SK-N-MC (cell line): ENCODE measurements around the gene MAP3K15.
"Not testable (repeated sequence)": the region's sequence is repeated elsewhere in the genome, so short reads cannot be mapped to it uniquely, and the experiment has no call there.

Source experiments
- DNase-seq: peaks from one replicate; pipeline ENCODE4 v3.0.0-alpha.2; 2011; ENCODE audit warnings: low read depth, low spot score
- H3K27ac ChIP-seq: fragments of 200-600 bp; sonication (generic); 2 replicates; pipeline ENCODE4 v1.5.1; 2016; ENCODE audit warnings: mixed run types
- H3K36me3 ChIP-seq: fragments of 200-600 bp; sonication (generic); 2 replicates; pipeline ENCODE4 v1.6.1; 2017; ENCODE audit warnings: antibody characterized with exemption, low read length, mixed read lengths; ENCODE audit not compliant: insufficient read depth
- H3K4me3 ChIP-seq: fragments of 200-600 bp; sonication (generic); 2 replicates; pipeline ENCODE4 v1.5.1; 2016
- H3K9ac ChIP-seq: fragments of 200-600 bp; sonication (generic); 2 replicates; pipeline ENCODE4 v1.8.0; 2017; ENCODE audit warnings: mixed run types, mixed read lengths; ENCODE audit not compliant: insufficient read length
- H3K9me3 ChIP-seq: fragments of 200-600 bp; sonication (generic); 2 replicates; pipeline ENCODE4 v1.6.1; 2017; ENCODE audit warnings: low read depth, mild to moderate bottlenecking, antibody characterized with exemption, low read length, moderate library complexity, mixed read lengths
- EZH2 ChIP-seq: fragments of 200-600 bp; sonication (generic); IDR thresholded peaks from one replicate; pipeline ENCODE4 v1.6.1; 2017; ENCODE audit warnings: antibody characterized with exemption
- FOXP2 ChIP-seq: optimal IDR thresholded peaks from 2 replicates; pipeline ENCODE3; 2011; ENCODE audit warnings: mild to moderate bottlenecking, moderate library complexity; ENCODE audit not compliant: insufficient read depth; ENCODE audit errors: extremely low read length, control extremely low read depth
- POLR2AphosphoS5 ChIP-seq: IDR thresholded peaks from 2 replicates; pipeline ENCODE4 v1.6.1; 2012; ENCODE audit warnings: mild to moderate bottlenecking, low read depth, low read length, borderline replicate concordance

The MAP3K15 gene

GRCh38 chrX:19513383-19513782 is 1.9 kb downstream of the MAP3K15 start:
- H3K36me3 ChIP-seq: no peaks in the 10 kb centered on the region
- TF ChIP-seq EZH2: no peak
- no peak for TF ChIP-seq FOXP2
- no peak for TF ChIP-seq POLR2AphosphoS5
- no peak overlapping the region for H3K9ac ChIP-seq
- no peak overlapping the region for H3K27ac ChIP-seq
- no peaks in the 10 kb centered on the region for H3K9me3 ChIP-seq
- no peak for DNase-seq
- H3K4me3 ChIP-seq: no peak overlapping the region

GRCh38 chrX:19512961-19513360 is 2.3 kb downstream of the MAP3K15 start:
- no peak overlapping the region for H3K4me3 ChIP-seq
- H3K9me3 ChIP-seq: no peaks in the 10 kb centered on the region
- no peaks in the 10 kb centered on the region for H3K36me3 ChIP-seq
- DNase-seq: no peak
- TF ChIP-seq FOXP2 (no peak), POLR2AphosphoS5 (no peak), EZH2 (no peak)
- H3K27ac ChIP-seq: no peak overlapping the region
- no peak overlapping the region for H3K9ac ChIP-seq

GRCh38 chrX:19512359-19512758 is 2.9 kb downstream of the MAP3K15 start:
- DNase-seq: no peak
- no peak overlapping the region for H3K9ac ChIP-seq
- TF ChIP-seq POLR2AphosphoS5: no peak
- TF ChIP-seq FOXP2: no peak
- TF ChIP-seq EZH2: no peak
- no peak overlapping the region for H3K27ac ChIP-seq
- no peaks in the 10 kb centered on the region for H3K36me3 ChIP-seq
- no peak overlapping the region for H3K4me3 ChIP-seq
- no peaks in the 10 kb centered on the region for H3K9me3 ChIP-seq

- H3K27ac ChIP-seq, H3K9ac ChIP-seq, DNase-seq, H3K4me3 ChIP-seq, H3K36me3 ChIP-seq, H3K9me3 ChIP-seq: not testable (repeated sequence)
Measured at GRCh38 chrX:19511796-19512195, 3.5 kb downstream of the MAP3K15 start.

GRCh38 chrX:19496711-19497110 is 18.6 kb downstream of the MAP3K15 start:
- TF ChIP-seq POLR2AphosphoS5: no peak
- no peak for TF ChIP-seq EZH2
- no peak for TF ChIP-seq FOXP2
- H3K27ac ChIP-seq: no peak overlapping the region
- H3K36me3 ChIP-seq: no peaks in the 10 kb centered on the region
- DNase-seq: no peak
- no peaks in the 10 kb centered on the region for H3K9me3 ChIP-seq
- no peak overlapping the region for H3K4me3 ChIP-seq
- H3K9ac ChIP-seq: no peak overlapping the region

- H3K9ac ChIP-seq: no peak overlapping the region
- TF ChIP-seq EZH2: no peak
- no peak for TF ChIP-seq FOXP2
- no peak for TF ChIP-seq POLR2AphosphoS5
- H3K9me3 ChIP-seq: no peaks in the 10 kb centered on the region
- H3K36me3 ChIP-seq: no peaks in the 10 kb centered on the region
- no peak overlapping the region for H3K4me3 ChIP-seq
- no peak for DNase-seq
- no peak overlapping the region for H3K27ac ChIP-seq
Measured at GRCh38 chrX:19487520-19488200, 27.6 kb downstream of the MAP3K15 start.

- Histone ChIP-seq H3K9ac (no peak overlapping the region), H3K9me3 (no peaks in the 10 kb centered on the region), H3K27ac (no peak overlapping the region), H3K36me3 (no peaks in the 10 kb centered on the region), H3K4me3 (no peak overlapping the region)
- TF ChIP-seq FOXP2 (no peak), POLR2AphosphoS5 (no peak), EZH2 (no peak)
- no peak for DNase-seq
Measured at GRCh38 chrX:19479458-19479857, 35.9 kb downstream of the MAP3K15 start.

- not testable (repeated sequence) for H3K4me3 ChIP-seq, DNase-seq, H3K9me3 ChIP-seq, H3K9ac ChIP-seq, H3K27ac ChIP-seq, H3K36me3 ChIP-seq
Measured at GRCh38 chrX:19468383-19468782, 46.9 kb downstream of the MAP3K15 start.

- Histone ChIP-seq H3K9me3 (no peaks in the 10 kb centered on the region), H3K36me3 (no peaks in the 10 kb centered on the region), H3K9ac (no peak overlapping the region), H3K27ac (no peak overlapping the region), H3K4me3 (no peak overlapping the region)
- no peak for TF ChIP-seq EZH2
- no peak for TF ChIP-seq POLR2AphosphoS5
- no peak for TF ChIP-seq FOXP2
- no peak for DNase-seq
Measured at GRCh38 chrX:19462879-19463278, 52.4 kb downstream of the MAP3K15 start.
